C4-2B (cell line): ENCODE results near the gene SSC5D.

ENCODE experiments used
- CTCF ChIP-seq: fragments of 450-650 bp; conservative IDR thresholded peaks from 2 replicates; pipeline ENCODE4 v1.5.1; 2017; ENCODE audit warnings: mild to moderate bottlenecking
- ZFX ChIP-seq: fragments of 450-650 bp; IDR thresholded peaks from 2 replicates; pipeline ENCODE4 v1.6.1; 2017

- TF ChIP-seq CTCF = no peak
- TF ChIP-seq ZFX = no peak
These were observed at the start of gene SSC5D for GRCh38 chr19:55487924-55488687.
